GM23338 (cell line): ENCODE data around the gene TEN1. TPM values are rescaled to one million over a fixed set of nuclear protein-coding genes. Genes with fewer than 3 reads are reported as not detected.

Experiments
- ATAC-seq: fragments of 200-7000 bp; cut with Tn5 transposase; 3 replicates; pipeline ENCODE4 v1.9.1; 2020
- DNase-seq: peaks from one replicate; pipeline ENCODE4 v3.0.0-alpha.2; 2015; ENCODE audit warnings: low spot score
- H2AFZ ChIP-seq: fragments of 200-600 bp; sonication (generic); 2 replicates; pipeline ENCODE4 v1.8.0; 2016; ENCODE audit warnings: antibody characterized with exemption, mild to moderate bottlenecking, moderate library complexity
- H3F3A ChIP-seq: fragments of 200-600 bp; sonication (generic); replicated peaks from 2 replicates; pipeline ENCODE4 v1.8.0; 2017; ENCODE audit warnings: antibody characterized with exemption, mixed run types, low read depth
- H3K27ac ChIP-seq: fragments of 200-600 bp; sonication (generic); 2 replicates; pipeline ENCODE4 v1.6.1; 2016; ENCODE audit warnings: low read depth
- H3K27me3 ChIP-seq: fragments of 200-600 bp; sonication (generic); 2 replicates; pipeline ENCODE4 v1.8.0; 2016; ENCODE audit warnings: mild to moderate bottlenecking, mixed run types, moderate library complexity; ENCODE audit not compliant: insufficient read depth
- H3K36me3 ChIP-seq: fragments of 200-600 bp; sonication (generic); 2 replicates; pipeline ENCODE4 v1.8.0; 2016; ENCODE audit warnings: mild to moderate bottlenecking; ENCODE audit not compliant: insufficient read depth
- H3K4me1 ChIP-seq: fragments of 200-600 bp; sonication (generic); 2 replicates; pipeline ENCODE4 v1.8.0; 2016; ENCODE audit warnings: mild to moderate bottlenecking, moderate library complexity; ENCODE audit not compliant: insufficient read depth
- H3K4me2 ChIP-seq: fragments of 200-600 bp; sonication (generic); 2 replicates; pipeline ENCODE4 v1.7.1; 2017; ENCODE audit warnings: mixed run types
- H3K4me3 ChIP-seq: fragments of 200-600 bp; sonication (generic); 2 replicates; pipeline ENCODE4 v1.6.1; 2016; ENCODE audit warnings: mixed run types
- H3K79me2 ChIP-seq: fragments of 200-600 bp; sonication (generic); replicated peaks from 2 replicates; pipeline ENCODE4 v1.8.0; 2017; ENCODE audit warnings: mild to moderate bottlenecking; ENCODE audit not compliant: insufficient read depth
- H3K9me2 ChIP-seq: fragments of 200-600 bp; sonication (generic); 2 replicates; pipeline ENCODE4 v1.8.0; 2017; ENCODE audit not compliant: insufficient read depth
- H4K20me1 ChIP-seq: fragments of 200-600 bp; sonication (generic); replicated peaks from 2 replicates; pipeline ENCODE4 v1.8.0; 2017; ENCODE audit warnings: mild to moderate bottlenecking; ENCODE audit not compliant: insufficient read depth
- H3K27ac Mint-ChIP-seq: 2 replicates; pipeline ENCODE4 v1.8.0; 2020; ENCODE audit warnings: inconsistent platforms, mild to moderate bottlenecking, moderate library complexity, mixed read lengths
- H3K27me3 Mint-ChIP-seq: 3 replicates; pipeline ENCODE4 v1.8.0; 2022; ENCODE audit warnings: low read depth, mild to moderate bottlenecking, moderate library complexity, mixed read lengths, inconsistent platforms; ENCODE audit not compliant: insufficient read depth, poor library complexity
- H3K36me3 Mint-ChIP-seq: 3 replicates; pipeline ENCODE4 v1.8.0; 2021; ENCODE audit warnings: low read depth, mild to moderate bottlenecking, inconsistent platforms, moderate library complexity, mixed read lengths
- H3K4me1 Mint-ChIP-seq: 3 replicates; pipeline ENCODE4 v1.8.0; 2020; ENCODE audit warnings: mild to moderate bottlenecking, inconsistent platforms, mixed read lengths
- H3K4me3 Mint-ChIP-seq: 3 replicates; pipeline ENCODE4 v1.8.0; 2021; ENCODE audit warnings: moderate library complexity, mild to moderate bottlenecking, inconsistent platforms, mixed read lengths
- H3K9me3 Mint-ChIP-seq: 3 replicates; pipeline ENCODE4 v1.8.0; 2020; ENCODE audit warnings: moderate library complexity, mild to moderate bottlenecking, inconsistent platforms, mixed read lengths
- CREB1 ChIP-seq: fragments of 250-450 bp; sonication (Bioruptor Pico); IDR thresholded peaks from 2 replicates; pipeline ENCODE4 v1.5.0; 2020; ENCODE audit warnings: low read depth, mild to moderate bottlenecking, moderate library complexity
- EZH2 ChIP-seq: fragments of 200-600 bp; sonication (generic); IDR thresholded peaks from one replicate; pipeline ENCODE4 v1.8.0; 2017; ENCODE audit warnings: antibody characterized with exemption, mild to moderate bottlenecking, low read depth; ENCODE audit not compliant: unreplicated experiment
- JUNB ChIP-seq: IDR thresholded peaks from one replicate; pipeline ENCODE4 v1.6.1; 2016; ENCODE audit warnings: antibody characterized with exemption; ENCODE audit not compliant: unreplicated experiment
- NANOG ChIP-seq: IDR thresholded peaks from 2 replicates; pipeline ENCODE4 v1.6.1; 2016; ENCODE audit warnings: antibody characterized with exemption, borderline replicate concordance
- POLR2AphosphoS5 ChIP-seq: IDR thresholded peaks from 2 replicates; pipeline ENCODE4 v1.6.1; 2016; ENCODE audit warnings: antibody characterized with exemption, low read depth
- STAT1 ChIP-seq: IDR thresholded peaks from one replicate; pipeline ENCODE4 v1.6.1; 2016; ENCODE audit warnings: antibody characterized with exemption; ENCODE audit not compliant: unreplicated experiment
- ZNF114 ChIP-seq: fragments of 250-450 bp; sonication (Bioruptor Pico); IDR thresholded peaks from 2 replicates; pipeline ENCODE4 v1.5.0; 2020; ENCODE audit warnings: mild to moderate bottlenecking, moderate library complexity
- ZNF331 ChIP-seq: fragments of 250-450 bp; sonication (Bioruptor Pico); IDR thresholded peaks from 2 replicates; pipeline ENCODE4 v1.5.0; 2020; ENCODE audit warnings: low read depth, mild to moderate bottlenecking, moderate library complexity
- polyA plus RNA-seq: library from polyadenylated mRNA; unstranded; fragments of >200 nt; fragmentation: Nextera tagmentation; extraction: Ambion mirVana; gene quantifications from 2 replicates; pipeline ENCODE4 v1.2.1, GENCODE V29; 2016
- total RNA-seq: library from RNA; depleted of rRNA; stranded (reverse); fragments of >200 nt; shearing (Covaris generic); gene quantifications from 2 replicates; pipeline ENCODE4 v1.2.3, GENCODE V29; 2014
- TF ChIP-seq, protein P1 (sequence below), 2 experiments: fragments of 200-600 bp in 1 of 2; sonication (generic) in 1 of 2; conservative IDR thresholded peaks; 2 replicates each; pipeline versions ENCODE4 v1.5.1 to v1.6.1; 2016 to 2017; ENCODE audit warnings: antibody characterized with exemption in 2 of 2, low read depth in 2 of 2, mild to moderate bottlenecking in 2 of 2, moderate library complexity in 1 of 2
- TF ChIP-seq, protein P2 (sequence below): IDR thresholded peaks from 2 replicates; pipeline ENCODE4 v1.6.1; 2016; ENCODE audit warnings: antibody characterized with exemption
- TF ChIP-seq, protein P3 (sequence below): fragments of 250-450 bp; sonication (Bioruptor Pico); IDR thresholded peaks from 2 replicates; pipeline ENCODE4 v1.5.0; 2020; ENCODE audit warnings: mild to moderate bottlenecking, moderate library complexity
- TF ChIP-seq, protein P4 (sequence below): IDR thresholded peaks from one replicate; pipeline ENCODE4 v1.6.1; 2018; ENCODE audit warnings: antibody characterized with exemption; ENCODE audit not compliant: unreplicated experiment

TEN1 gene
- total and polyA plus RNA-seq, 2 experiments from 2014 or later = 11.3 to 14.1 TPM

DNA sequence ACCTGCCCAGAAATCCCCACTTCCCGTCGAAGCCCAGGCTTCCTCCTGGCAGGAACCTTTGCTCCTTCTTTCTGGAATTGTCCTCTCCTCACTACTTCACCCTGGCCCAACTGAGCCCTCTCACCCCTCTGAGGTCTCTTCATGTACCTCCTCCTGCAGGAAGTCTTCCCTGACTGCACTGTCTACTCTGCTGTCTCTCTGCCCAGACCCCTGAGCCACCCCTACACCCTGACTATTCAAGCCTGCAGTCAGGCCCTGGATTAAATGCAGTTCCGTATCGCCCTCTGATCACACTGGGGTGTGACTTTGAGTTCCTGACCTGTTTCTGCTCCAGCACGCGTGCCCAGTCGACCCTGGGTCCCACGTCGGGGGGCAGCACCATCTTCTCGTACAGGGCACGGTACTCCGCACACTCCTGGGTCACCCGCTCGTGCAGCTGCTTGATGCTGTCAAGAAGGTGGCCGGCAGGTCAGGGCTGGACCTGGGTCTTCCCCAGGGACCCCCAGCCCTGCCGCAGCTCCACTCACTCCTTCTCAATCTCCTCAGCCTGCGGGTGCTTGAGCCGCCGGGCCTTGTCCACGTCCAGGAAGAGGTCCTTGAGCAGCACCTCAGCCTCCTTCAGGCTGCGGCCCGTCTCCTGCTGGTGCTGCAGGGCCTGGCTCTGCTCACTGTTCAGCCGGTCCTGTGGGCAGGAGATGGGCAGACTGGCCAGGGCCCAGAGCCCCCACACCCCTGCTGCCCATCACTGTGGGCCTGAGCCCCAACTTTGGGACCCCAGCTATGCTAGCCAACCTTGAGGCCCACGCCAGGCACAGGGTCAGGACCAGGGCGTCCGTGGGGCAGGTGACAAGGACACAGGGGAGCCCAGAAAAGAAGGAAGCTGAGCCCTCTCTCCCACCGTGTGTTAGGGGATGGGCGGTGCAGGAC lies 44.2 kb downstream of the TEN1 start (continued):
- TF ChIP-seq, protein P1, sequence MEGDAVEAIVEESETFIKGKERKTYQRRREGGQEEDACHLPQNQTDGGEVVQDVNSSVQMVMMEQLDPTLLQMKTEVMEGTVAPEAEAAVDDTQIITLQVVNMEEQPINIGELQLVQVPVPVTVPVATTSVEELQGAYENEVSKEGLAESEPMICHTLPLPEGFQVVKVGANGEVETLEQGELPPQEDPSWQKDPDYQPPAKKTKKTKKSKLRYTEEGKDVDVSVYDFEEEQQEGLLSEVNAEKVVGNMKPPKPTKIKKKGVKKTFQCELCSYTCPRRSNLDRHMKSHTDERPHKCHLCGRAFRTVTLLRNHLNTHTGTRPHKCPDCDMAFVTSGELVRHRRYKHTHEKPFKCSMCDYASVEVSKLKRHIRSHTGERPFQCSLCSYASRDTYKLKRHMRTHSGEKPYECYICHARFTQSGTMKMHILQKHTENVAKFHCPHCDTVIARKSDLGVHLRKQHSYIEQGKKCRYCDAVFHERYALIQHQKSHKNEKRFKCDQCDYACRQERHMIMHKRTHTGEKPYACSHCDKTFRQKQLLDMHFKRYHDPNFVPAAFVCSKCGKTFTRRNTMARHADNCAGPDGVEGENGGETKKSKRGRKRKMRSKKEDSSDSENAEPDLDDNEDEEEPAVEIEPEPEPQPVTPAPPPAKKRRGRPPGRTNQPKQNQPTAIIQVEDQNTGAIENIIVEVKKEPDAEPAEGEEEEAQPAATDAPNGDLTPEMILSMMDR (conservative IDR thresholded peaks at IDR 0.05; ENCODE audit: low read depth in 2 of 2) = no peak
- TF ChIP-seq POLR2AphosphoS5 (no peak), ZNF114 (CRISPR knock-in tag) (no peak), CREB1 (CRISPR knock-in tag) (no peak), JUNB (no peak), ZNF331 (CRISPR knock-in tag) (no peak), STAT1 (no peak), EZH2 (no peak)
- TF ChIP-seq, protein P2, sequence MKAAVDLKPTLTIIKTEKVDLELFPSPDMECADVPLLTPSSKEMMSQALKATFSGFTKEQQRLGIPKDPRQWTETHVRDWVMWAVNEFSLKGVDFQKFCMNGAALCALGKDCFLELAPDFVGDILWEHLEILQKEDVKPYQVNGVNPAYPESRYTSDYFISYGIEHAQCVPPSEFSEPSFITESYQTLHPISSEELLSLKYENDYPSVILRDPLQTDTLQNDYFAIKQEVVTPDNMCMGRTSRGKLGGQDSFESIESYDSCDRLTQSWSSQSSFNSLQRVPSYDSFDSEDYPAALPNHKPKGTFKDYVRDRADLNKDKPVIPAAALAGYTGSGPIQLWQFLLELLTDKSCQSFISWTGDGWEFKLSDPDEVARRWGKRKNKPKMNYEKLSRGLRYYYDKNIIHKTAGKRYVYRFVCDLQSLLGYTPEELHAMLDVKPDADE = no peak

DNA sequence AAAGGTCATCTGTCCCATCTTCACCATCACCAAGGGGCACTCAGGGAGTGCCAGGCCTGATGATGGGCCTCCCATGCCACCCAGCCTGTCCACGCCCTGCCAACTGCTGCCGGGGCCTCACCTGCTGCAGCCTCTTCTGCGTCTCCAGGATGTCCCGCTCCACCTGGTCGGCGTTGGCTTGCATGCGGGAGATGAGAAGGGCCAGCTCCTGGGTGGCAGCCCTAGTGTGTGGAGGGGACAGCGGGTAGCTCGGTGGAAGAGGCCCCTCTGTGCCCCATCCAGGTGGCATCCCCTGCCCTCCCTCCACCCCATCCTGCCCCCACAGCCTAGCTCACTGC lies 44.8 kb downstream of the TEN1 start:
- H3K4me1 ChIP-seq = no peaks in the 10 kb centered on the region; the same call in 1 of the 2 replicates
- H4K20me1 ChIP-seq = no peaks in the 10 kb centered on the region
- H3K4me2 ChIP-seq = no peak overlapping the region
- Mint-ChIP-seq H3K36me3 (no peaks in the 10 kb centered on the region), H3K27ac (no peak overlapping the region), H3K27me3 (peaks cover 2% of the 10 kb centered on the region), H3K4me1 (peaks cover 8% of the 10 kb centered on the region; the same call in 1 of the 3 replicates), H3K9me3 (no peaks in the 10 kb centered on the region), H3K4me3 (no peak overlapping the region)
- H3F3A ChIP-seq = no peaks in the 10 kb centered on the region
- DNase-seq (no peak), ATAC-seq (no peak)
- H3K36me3 ChIP-seq = no peaks in the 10 kb centered on the region
- TF ChIP-seq, protein P3, sequence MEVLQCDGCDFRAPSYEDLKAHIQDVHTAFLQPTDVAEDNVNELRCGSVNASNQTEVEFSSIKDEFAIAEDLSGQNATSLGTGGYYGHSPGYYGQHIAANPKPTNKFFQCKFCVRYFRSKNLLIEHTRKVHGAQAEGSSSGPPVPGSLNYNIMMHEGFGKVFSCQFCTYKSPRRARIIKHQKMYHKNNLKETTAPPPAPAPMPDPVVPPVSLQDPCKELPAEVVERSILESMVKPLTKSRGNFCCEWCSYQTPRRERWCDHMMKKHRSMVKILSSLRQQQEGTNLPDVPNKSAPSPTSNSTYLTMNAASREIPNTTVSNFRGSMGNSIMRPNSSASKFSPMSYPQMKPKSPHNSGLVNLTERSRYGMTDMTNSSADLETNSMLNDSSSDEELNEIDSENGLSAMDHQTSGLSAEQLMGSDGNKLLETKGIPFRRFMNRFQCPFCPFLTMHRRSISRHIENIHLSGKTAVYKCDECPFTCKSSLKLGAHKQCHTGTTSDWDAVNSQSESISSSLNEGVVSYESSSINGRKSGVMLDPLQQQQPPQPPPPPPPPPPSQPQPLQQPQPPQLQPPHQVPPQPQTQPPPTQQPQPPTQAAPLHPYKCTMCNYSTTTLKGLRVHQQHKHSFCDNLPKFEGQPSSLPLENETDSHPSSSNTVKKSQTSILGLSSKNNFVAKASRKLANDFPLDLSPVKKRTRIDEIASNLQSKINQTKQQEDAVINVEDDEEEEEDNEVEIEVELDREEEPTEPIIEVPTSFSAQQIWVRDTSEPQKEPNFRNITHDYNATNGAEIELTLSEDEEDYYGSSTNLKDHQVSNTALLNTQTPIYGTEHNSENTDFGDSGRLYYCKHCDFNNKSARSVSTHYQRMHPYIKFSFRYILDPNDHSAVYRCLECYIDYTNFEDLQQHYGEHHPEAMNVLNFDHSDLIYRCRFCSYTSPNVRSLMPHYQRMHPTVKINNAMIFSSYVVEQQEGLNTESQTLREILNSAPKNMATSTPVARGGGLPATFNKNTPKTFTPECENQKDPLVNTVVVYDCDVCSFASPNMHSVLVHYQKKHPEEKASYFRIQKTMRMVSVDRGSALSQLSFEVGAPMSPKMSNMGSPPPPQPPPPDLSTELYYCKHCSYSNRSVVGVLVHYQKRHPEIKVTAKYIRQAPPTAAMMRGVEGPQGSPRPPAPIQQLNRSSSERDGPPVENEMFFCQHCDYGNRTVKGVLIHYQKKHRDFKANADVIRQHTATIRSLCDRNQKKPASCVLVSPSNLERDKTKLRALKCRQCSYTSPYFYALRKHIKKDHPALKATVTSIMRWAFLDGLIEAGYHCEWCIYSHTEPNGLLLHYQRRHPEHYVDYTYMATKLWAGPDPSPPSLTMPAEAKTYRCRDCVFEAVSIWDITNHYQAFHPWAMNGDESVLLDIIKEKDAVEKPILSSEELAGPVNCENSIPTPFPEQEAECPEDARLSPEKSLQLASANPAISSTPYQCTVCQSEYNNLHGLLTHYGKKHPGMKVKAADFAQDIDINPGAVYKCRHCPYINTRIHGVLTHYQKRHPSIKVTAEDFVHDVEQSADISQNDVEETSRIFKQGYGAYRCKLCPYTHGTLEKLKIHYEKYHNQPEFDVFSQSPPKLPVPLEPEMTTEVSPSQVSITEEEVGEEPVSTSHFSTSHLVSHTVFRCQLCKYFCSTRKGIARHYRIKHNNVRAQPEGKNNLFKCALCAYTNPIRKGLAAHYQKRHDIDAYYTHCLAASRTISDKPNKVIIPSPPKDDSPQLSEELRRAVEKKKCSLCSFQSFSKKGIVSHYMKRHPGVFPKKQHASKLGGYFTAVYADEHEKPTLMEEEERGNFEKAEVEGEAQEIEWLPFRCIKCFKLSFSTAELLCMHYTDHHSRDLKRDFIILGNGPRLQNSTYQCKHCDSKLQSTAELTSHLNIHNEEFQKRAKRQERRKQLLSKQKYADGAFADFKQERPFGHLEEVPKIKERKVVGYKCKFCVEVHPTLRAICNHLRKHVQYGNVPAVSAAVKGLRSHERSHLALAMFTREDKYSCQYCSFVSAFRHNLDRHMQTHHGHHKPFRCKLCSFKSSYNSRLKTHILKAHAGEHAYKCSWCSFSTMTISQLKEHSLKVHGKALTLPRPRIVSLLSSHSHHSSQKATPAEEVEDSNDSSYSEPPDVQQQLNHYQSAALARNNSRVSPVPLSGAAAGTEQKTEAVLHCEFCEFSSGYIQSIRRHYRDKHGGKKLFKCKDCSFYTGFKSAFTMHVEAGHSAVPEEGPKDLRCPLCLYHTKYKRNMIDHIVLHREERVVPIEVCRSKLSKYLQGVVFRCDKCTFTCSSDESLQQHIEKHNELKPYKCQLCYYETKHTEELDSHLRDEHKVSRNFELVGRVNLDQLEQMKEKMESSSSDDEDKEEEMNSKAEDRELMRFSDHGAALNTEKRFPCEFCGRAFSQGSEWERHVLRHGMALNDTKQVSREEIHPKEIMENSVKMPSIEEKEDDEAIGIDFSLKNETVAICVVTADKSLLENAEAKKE (CRISPR knock-in tag) = no peak
- TF ChIP-seq ZNF331 (CRISPR knock-in tag) (no peak), NANOG (no peak)
- TF ChIP-seq, protein P4, sequence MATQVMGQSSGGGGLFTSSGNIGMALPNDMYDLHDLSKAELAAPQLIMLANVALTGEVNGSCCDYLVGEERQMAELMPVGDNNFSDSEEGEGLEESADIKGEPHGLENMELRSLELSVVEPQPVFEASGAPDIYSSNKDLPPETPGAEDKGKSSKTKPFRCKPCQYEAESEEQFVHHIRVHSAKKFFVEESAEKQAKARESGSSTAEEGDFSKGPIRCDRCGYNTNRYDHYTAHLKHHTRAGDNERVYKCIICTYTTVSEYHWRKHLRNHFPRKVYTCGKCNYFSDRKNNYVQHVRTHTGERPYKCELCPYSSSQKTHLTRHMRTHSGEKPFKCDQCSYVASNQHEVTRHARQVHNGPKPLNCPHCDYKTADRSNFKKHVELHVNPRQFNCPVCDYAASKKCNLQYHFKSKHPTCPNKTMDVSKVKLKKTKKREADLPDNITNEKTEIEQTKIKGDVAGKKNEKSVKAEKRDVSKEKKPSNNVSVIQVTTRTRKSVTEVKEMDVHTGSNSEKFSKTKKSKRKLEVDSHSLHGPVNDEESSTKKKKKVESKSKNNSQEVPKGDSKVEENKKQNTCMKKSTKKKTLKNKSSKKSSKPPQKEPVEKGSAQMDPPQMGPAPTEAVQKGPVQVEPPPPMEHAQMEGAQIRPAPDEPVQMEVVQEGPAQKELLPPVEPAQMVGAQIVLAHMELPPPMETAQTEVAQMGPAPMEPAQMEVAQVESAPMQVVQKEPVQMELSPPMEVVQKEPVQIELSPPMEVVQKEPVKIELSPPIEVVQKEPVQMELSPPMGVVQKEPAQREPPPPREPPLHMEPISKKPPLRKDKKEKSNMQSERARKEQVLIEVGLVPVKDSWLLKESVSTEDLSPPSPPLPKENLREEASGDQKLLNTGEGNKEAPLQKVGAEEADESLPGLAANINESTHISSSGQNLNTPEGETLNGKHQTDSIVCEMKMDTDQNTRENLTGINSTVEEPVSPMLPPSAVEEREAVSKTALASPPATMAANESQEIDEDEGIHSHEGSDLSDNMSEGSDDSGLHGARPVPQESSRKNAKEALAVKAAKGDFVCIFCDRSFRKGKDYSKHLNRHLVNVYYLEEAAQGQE = no peak
- H3K27ac ChIP-seq = no peak overlapping the region
- no peak overlapping the region for H2AFZ ChIP-seq
- H3K27me3 ChIP-seq = no peaks in the 10 kb centered on the region
- H3K79me2 ChIP-seq = no peaks in the 10 kb centered on the region
- no peak overlapping the region for H3K4me3 ChIP-seq
- no peaks in the 10 kb centered on the region for H3K9me2 ChIP-seq
